Activated naive CD4-positive, alpha-beta T cell treated with Interleukin-2 at 50 U/mL for 16 hours (primary cell): ENCODE results near the gene NAA38.
A peak's percentile ranks its signal among the peaks of the same experiment; 100 is the strongest.

Experiments used
- DNase-seq: peaks from one replicate; pipeline ENCODE4 v3.0.0-alpha.2; 2020

NAA38 gene

DNA sequence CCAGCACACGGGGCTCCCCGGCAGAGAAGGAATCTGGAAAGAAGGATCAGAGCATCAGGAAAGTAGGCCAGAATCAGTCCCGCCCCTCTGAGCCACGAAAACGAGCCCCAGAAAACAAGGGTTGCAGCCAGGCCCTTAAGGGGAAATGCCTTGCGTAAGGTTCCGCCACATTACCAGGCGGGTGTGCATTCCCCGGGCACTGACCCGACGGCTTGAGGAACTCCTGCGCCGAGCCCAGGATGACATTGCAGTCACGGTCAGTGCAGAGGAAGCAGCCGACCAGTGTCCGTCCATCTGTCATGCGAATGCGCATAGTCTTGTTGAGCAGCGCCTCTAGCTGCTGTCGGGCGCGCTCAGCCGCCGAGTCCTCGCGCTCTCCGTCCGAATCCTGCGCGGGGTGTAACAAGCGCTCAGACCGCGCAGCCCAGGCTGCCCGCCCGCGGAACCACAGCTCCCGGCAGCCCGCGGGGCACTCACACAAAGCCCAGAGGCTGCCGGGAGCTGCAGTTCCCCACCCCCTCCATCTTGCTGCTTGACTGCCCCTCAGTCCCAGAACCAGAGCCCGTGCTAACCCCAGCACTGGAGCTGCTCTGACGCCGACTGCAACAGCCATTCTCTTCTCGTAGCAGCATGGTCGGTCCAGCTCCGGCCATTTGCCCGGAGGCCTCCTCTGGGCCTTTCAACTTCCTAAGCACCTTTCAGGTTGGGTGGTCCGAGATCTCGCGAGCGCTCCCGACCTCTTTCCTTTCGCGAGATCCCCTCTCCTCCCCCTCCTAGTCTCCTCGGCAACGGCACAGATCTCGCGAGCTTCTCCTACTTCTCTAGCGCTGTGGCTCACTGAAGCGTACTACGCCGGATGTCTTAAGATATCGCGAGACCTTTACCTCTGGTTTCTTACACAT is at the start of gene NAA38:
NAA38 (minus strand) TSS at position 749 of the 902 bp plus-strand sequence; CDS start at position 653, 96 bp downstream.
- peak; percentile 93 for DNase-seq

DNA sequence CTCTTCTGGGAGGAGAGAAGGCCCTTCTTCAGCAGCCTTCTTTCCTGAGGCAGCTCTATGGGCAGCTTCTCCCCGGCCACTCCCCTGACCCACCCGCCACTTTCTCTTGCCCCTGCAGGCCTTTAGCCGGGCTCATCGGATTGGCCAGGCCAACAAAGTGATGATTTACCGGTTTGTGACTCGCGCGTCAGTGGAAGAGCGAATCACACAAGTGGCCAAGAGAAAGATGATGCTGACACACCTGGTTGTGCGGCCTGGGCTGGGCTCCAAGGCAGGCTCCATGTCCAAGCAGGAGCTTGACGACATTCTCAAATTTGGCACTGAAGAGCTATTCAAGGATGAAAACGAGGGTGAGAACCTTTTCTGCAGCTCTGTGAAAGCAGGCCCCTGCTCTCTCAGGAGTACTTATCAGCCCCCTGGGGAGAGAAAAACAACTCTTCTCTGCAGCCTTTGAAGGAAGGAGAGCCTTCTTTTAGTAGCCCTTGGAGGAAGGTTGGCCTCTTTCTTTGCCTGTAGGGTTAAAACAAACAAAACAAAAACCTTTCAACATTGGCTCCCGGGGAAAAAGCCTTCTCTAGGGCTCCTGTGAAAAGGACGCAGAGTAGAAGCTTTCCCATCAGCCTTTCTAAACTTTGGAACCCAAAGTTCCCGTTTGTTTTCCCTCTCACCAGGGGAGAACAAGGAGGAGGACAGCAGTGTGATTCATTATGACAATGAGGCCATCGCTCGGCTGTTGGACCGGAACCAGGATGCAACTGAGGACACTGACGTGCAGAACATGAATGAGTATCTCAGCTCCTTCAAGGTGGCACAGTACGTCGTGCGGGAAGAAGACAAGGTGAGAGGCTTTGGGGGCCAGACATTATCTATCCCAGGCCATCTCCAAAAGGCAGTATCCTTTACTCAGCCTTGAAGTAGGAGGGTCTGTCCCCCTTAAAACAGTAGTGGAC is 46.1 kb upstream of the NAA38 start:
- no peak for DNase-seq

DNA sequence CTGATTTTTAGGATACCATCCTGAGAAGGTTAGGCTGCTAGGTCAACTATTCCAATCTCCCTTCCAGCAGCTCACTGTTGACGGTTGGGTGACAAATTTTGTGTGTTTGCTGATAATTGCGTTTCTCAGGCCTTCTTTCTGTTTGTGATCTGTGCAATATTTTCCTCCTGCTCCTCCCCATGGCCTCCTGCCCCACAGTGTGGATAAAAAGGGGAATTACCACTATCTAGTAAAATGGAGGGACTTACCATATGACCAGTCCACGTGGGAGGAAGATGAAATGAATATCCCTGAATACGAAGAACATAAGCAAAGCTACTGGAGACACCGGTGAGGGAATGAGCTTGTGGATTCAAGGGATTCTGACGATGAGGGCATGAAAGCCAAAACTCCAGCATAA is 40.4 kb upstream of the NAA38 start:
- DNase-seq, result peak; percentile 16

DNA sequence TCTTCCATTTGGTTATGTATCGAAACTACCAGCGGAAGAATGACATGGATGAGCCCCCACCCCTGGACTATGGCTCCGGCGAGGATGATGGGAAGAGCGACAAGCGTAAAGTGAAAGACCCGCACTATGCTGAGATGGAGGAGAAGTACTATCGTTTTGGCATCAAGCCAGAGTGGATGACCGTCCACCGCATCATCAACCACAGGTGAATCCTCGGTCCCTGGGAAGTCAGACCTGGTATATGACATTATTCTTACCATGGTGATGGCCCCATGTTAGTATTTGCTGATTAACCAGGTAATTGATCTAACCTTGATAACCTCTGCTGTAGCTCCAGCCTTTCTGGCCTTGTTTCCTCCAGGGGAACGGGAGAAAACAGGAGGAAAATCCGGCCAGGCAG is 39.7 kb upstream of the NAA38 start:
- no peak for DNase-seq

DNA sequence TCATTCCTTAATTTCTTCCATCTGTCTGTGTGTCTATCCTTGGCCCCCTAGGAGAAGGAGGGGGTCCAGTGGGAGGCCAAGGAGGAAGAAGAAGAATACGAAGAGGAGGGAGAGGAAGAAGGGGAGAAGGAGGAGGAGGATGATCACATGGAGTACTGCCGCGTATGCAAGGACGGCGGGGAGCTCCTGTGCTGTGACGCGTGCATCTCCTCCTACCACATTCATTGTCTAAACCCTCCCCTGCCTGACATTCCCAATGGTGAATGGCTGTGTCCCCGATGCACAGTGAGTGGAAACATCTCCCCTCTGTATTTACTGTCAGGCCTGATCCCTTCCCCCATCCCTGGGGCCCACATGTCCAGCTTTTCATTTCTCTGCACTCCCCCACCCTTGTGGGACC is 37.5 kb upstream of the NAA38 start:
- DNase-seq, result no peak

GRCh38 chr17:7894226-7894625 is 36.9 kb upstream of the NAA38 start:
- no peak for DNase-seq

- DNase-seq, result no peak
Observed at GRCh38 chr17:7893187-7893880, 36.0 kb upstream of the NAA38 start.

DNA sequence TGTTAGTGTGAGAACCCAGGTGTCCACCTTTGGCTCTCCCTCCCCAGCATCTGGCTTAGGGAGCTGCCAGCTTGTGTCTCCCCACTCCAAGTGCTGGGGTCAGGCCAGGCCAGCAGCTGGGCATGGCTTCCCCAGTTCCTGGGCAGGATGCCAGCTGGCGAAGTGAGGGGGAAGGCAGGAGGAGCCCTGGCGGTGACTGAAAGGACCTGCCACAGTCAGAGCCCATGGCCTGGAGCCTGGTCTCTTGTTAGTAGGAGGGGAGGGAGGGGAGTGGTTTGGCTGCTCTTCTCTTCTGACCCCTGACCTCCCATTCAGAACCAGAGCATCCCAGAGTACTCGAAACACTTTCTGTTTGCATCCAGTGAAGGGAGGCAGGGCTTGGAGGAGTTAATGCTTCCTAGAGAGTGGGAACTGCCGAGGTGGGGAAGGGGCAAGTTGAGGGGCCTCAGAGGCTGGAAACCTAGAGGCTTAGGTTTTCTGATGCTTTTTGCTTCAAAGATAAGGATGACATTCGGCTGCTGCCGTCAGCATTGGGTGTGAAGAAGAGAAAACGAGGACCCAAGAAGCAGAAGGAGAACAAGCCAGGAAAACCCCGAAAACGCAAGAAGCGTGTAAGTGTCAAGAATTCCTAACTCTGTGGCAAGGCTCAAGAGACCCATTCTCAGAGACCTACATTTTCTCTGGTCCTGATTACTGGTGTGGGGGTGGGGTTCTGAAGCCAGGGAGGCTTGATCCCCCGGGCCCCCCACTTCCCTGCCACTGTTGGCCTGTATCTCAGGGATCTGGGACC is 32.0 kb upstream of the NAA38 start:
- DNase-seq, result peak; percentile 40

DNA sequence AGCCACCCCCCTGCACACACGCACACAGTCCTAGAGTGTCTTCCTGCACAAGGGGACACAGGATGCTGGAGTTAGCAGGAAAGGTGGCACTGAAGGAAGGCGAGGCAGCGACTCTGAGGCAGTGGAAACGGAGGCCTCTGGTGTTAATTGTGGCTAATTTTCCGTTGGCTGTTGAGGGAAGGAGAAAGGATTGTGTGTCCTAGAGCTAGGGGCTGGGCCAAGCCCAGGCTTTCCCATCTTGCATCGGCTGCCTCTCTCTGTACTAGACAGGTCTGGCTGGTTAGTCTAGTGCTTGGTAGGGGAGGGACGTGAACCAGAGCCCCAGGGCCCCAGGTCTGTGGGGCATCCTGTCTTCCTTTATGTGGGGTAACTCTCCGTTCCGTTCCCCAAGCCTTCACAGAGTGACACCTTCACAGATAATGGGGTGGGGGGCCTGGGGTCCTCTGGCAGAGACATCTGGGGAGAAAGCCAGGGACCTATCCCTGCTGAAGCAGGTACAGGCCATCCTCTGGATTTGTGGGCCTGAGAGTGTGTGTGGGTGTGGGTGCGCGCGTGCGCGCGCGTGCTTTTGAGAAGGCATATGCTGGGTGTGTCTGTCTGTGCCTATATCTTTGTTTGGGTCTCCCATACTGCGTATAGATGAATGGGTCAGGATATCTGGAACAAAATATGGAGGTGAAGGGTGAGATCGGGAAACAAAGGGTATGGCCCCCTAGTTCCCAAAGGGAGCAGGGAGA is 31.0 kb upstream of the NAA38 start, which contains the start of gene CHD3:
CHD3 (plus strand) TSS at position 606 of the 737 bp plus-strand sequence. CDS start 212 bp downstream, outside the sequence.
- peak; percentile 66 for DNase-seq

- DNase-seq, result peak; percentile 92
Observed at GRCh38 chr17:7887482-7888183, 30.3 kb upstream of the NAA38 start.

DNA sequence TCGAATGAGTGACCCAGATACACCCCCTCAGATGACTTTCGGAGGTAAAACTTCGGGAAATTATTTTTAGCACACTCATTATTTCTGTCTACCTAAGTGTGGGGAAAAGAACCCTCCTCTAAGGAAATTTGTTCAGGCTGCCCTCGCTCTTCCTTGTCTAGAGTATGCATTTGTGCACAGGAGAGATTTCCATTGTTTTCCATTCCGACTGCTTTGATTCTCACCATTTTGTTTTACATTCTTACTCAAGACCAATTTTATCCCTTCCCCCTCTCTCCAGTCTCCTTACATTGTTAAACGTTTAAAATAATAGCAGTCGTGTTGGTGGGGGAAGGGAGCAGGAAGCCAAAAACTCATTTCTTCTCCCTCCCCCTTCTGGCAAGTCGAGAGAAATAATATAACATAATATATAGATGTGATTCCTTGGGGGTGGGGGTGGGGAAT is 29.7 kb upstream of the NAA38 start:
- DNase-seq, result no peak

DNA sequence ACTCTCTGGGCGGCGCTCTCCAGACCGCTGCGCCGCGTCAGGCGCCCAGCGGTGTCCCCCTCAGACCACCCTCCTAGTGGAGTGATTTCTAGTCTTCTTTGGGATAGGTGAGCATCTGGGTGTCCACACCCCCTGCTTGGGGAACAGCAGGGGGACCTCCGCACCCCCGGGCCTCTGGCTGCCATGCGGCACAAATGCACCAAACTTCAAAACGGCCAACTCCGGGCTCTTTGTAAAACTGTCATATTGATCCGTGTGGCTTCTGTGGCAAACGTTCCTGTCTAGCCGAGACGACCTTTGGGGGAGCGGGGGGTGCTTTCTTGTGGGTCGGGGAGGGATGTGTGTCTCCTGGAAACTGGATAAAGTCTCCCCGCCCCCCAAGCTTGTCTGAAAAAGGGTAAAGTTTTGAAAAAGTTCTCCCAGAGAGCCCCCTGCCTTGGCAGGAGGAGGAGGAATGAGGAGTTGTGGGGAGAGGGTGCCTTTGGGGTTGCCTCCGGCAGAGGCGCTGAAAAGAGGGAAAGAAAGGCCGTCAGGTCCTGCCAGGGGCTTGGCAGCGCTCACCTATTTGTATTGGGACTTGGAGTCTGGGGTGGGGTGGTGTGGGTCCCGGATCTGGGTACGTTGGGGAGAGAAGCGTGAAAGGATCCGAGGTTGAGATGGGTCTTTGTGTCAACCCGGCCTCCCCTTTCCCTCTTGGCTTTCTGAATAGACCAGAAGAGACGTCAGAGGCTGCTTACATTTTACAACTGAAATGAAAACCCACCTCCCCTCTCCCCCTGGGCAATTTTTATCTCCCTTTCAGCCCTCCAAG is 29.1 kb upstream of the NAA38 start:
- peak; percentile 54 for DNase-seq

GRCh38 chr17:7885367-7886226 is 28.2 kb upstream of the NAA38 start:
- peak; percentile 52 for DNase-seq

DNA sequence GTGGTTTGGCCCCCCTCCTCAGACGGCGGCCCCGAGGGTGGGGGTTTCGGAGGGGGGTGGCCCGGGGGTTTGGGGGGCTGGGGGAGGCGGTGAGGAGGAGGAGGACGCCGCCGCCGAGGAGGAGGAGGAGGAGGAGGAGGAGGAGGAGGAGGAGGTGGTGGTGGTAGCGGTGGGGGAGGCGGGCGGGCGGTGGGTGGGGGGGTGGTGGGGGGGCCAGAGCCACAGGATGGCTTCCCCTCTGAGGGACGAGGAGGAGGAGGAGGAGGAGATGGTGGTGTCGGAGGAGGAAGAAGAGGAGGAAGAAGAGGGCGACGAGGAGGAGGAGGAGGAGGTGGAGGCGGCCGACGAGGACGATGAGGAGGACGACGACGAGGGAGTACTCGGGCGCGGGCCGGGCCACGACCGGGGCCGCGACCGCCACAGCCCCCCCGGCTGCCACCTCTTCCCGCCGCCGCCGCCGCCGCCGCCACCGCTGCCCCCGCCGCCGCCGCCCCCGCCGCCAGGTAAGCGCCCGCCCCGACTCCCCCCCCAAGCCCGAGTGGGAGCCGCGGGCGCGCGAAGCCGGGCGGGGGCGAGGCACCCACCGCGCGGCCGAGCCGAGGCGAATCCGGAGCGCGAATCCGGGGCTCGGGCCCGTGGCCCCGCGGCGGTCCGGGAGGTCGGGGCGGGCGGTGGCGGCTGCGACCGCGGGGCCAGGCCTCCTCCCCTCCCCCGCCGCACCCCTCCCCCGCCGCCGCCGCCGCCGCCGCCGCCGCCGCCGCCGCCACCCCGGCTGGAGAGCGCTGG is 27.4 kb upstream of the NAA38 start:
- DNase-seq, result peak; percentile 42

DNA sequence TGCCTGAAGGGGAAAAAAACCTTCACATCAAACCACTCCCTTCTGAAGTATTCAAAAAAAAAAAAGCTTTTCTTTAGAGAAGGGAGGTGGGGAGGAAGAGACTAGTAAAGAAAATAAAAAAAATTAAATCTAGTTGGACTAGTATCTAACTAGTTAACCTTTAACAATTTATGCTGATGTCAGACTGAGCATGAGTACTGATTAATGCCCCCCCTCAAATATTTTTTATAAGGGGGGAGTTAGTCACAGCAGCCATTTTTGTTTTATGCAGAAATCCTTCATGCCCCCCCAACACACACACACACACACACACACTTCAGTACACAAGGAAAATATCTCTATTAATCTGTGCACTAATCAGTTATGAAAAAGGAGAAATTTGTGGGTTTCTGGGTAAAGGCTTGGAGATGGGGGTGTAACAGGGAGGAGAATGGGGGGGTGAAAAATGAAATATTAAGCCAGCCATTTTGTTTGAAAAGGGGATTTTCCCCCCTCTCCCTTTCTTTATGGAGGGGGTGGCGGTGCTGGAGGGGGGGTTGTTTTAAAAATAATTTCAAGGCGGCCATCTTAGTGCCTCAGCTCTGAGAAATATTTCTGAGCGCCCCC is 26.5 kb upstream of the NAA38 start:
- DNase-seq, result peak; percentile 41

- DNase-seq, result no peak
Observed at GRCh38 chr17:7882629-7883028, 25.3 kb upstream of the NAA38 start.

DNA sequence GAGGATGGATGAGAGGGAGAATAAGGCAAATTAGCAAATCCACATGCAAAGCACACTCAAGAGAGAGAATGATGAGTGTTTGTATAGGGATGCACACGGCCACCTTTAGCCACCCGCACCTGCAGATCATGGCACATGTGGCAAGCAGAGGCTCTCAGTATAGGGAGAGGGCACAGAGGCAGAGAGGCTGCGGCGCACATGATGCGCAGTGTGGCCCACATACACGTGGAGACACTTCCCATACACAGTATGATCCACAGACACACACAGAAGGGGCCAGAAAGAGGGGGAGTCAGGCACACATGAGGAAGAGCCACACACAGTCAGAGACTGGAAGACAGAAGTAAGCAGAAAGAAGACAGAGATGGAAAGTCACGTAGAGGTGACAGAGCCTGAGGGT is 24.7 kb upstream of the NAA38 start:
- DNase-seq, result no peak
